Astrocyte (in vitro differentiated cells and primary cell): ENCODE results near the gene GPD1.

Experiments used
- EZH2 ChIP-seq: IDR thresholded peaks from 2 replicates; pipeline ENCODE4 v1.6.1; 2012; ENCODE audit warnings: mild to moderate bottlenecking, low read length, inconsistent platforms; ENCODE audit not compliant: insufficient read depth
- TF ChIP-seq, protein P1 (sequence below): IDR thresholded peaks from 2 replicates; pipeline ENCODE4 v1.5.1; 2011; ENCODE audit warnings: low read depth, mild to moderate bottlenecking, inconsistent platforms, low read length, moderate library complexity; ENCODE audit not compliant: insufficient read depth

DNA sequence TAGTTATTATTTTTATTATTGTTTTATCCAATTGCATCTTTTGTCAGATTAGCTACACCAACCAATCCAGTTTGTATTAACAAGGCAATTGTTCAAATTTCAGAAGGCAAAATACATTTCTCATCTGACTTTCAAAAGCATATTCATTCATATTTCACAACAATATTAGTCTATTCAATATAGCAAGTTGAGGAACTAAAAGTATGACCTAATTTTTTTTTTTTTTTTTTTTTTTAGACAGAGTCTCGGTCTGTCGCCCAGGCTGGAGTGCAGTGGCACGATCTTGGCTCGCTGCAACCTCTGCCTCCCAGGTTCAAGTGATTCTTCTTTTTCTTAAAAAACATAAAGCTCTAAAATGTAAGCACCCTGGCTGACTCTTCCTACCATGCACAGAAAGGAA, 25.5 kb downstream of the GPD1 start:
- TF ChIP-seq, protein P1, sequence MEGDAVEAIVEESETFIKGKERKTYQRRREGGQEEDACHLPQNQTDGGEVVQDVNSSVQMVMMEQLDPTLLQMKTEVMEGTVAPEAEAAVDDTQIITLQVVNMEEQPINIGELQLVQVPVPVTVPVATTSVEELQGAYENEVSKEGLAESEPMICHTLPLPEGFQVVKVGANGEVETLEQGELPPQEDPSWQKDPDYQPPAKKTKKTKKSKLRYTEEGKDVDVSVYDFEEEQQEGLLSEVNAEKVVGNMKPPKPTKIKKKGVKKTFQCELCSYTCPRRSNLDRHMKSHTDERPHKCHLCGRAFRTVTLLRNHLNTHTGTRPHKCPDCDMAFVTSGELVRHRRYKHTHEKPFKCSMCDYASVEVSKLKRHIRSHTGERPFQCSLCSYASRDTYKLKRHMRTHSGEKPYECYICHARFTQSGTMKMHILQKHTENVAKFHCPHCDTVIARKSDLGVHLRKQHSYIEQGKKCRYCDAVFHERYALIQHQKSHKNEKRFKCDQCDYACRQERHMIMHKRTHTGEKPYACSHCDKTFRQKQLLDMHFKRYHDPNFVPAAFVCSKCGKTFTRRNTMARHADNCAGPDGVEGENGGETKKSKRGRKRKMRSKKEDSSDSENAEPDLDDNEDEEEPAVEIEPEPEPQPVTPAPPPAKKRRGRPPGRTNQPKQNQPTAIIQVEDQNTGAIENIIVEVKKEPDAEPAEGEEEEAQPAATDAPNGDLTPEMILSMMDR: no peak
- no peak for TF ChIP-seq EZH2
